Renal cortical epithelial cell (primary cell): ENCODE measurements around the gene ACSBG1. TPM values are rescaled to one million over a fixed set of nuclear protein-coding genes. Genes with fewer than 3 reads are reported as not detected.

Experiments used
- DNase-seq: peaks from one replicate; pipeline ENCODE4 v3.0.0-alpha.2; 2011; ENCODE audit warnings: low read depth
- total RNA-seq: library from RNA; depleted of rRNA; stranded (reverse); fragments of >200 nt; gene quantifications from 2 replicates; pipeline ENCODE4 v1.2.3, GENCODE V29; 2014

The ACSBG1 gene
- total RNA-seq, 1 donor from 2014 or later, result 0.20 TPM

DNA sequence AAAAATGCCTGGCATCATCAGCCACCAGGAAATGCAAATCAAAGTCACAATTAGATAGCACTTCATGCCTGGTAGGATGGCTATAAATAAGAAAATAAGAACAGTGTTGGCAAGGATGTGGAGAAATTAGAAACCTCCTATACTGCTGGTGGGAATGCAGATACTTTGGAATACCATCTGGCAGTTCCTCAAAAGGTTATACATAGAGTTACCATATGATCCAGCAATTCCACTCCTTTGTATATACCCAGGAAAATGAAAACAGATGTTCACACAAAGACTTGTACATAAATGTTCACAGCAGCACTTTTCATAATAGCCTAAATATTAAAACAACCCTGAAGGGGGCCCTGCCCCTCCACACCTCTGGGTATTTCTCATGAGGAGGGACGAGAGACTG, 13.7 kb downstream of the ACSBG1 start:
- no peak for DNase-seq

DNA sequence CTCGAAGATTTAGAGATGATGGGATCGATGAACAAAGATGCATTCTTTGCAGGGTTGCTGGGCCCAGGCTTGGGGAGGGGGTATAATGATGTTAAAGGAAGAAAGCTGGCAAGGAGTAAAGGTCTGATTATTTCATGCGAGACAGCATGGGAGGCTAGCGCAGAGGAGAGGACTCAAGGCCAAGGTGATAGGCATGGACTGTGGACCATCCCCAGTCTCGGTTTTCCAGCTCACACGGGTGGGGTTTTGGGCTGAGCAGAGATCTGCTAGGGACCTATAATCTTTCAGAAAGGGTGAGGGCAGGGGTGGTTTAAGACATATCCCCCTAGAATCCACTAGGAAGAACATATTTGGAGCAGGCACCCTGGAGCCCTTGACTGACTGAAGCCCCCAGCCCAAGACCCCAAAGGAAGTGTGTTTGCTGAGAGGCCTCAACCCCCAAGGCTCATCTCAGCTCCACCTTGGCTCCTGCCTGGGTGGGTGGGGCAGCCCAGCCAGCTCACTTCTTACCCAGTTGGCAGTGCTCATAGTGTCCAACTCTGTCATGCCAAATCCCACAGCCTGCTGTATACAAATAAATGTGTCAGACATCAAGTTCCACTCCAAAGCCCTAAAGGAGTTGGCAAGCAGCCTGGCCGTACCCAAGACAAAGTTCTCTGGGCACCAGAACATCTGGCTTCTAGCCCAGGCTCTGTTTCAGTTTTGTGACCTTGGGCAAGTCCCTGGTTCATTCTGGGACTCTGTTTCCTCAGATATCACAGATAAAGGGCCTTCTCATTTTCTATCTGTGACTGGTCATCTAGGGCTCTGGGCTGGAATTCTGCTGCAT, 17.9 kb downstream of the ACSBG1 start:
- DNase-seq, result peak; percentile 91

DNA sequence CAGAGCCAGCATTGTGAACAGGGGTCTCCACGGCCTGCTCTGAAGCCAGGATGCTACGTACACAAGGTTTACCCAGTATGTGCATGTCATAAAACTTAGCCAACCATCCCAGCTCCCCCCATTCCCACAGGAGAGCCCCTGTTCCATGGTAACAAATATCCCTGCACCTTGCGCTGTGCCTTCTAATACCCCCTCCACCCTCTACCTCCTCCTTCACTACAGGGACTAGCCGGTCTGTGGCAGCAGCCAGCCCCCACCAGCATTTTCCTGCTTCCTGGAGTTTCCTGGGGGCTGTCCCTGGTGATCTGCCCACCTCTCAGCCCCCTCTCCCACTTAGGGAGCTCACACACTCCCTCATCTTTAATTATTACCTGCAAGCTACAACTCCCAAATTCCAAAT, 20.4 kb downstream of the ACSBG1 start:
- no peak for DNase-seq

DNA sequence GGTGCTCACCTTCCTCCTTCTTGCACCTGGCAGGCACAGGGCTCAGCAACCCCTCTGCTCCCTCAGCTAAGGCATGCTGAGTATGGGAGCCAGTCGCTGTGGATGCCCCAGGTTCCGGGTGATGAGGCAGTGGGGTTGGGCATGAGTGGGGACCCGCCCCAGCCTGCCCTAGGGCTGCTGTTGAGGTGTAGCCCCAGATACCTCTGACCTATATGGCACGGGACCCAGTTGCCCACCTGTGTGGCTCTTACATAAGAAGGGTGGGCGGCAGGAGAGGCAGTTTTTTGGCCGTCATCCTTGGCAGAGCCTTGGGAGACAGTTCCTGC, 21.0 kb downstream of the ACSBG1 start:
- no peak for DNase-seq

DNA sequence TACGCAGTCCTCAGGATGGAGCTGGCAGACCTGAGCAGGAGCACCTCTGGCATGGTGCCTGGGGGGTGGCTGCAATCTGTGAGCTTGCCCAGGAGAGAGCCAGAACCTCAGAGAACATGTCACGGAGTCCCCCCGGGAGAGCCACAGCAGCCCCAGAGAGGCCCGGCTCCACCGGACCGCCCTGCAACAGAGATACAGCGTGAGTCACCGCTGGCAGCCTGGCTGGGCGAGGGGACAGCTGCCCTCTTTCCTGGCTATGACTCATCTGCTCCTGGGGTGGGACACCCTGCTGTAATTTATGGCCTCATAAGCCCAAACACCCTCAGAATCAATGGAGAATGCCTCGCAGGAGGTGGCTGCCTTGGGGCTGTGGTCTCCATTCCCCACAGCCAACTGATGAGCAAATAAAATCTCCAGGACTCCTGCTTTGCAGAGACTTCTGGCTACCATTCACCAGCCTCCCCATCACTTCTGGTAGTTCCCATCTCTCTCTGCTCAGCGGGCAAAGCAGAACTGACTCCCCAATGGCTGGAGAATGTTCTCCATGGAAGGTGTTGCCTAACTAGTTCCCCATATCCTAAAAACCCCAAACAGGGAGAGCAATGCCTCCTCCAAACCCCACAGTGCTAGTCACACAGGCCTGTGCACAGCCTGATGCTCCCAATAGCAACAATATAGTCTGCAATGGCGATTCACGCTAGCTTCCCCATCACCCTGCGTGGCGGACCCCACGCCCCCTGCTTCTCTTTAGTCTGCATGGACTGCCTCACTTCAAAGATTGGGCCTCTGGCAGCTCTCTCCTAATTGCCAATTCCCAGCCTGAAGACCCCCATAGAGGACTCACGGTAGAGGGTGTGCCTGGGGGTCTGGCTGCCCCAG, 21.6 kb downstream of the ACSBG1 start:
- DNase-seq, result peak; percentile 66

DNA sequence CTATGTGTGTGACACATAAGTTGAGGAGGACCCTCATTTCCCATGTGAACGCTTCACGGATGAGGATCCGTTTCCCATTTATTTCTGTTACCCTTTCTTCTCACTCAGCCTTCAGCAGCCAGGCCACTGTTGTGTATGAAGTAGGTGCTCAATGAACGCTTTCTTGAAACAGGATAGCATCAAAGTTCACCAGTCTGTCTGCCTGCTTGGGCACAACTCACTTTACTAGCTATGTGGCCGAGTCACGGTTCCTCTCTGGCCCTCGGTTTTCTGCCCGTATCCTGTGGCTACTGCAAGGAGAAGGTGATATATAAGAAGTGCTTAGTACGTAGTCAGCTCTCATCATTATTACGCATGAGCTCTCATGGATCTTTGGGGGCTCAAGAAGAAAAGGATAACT, 22.4 kb downstream of the ACSBG1 start:
- no peak for DNase-seq

DNA sequence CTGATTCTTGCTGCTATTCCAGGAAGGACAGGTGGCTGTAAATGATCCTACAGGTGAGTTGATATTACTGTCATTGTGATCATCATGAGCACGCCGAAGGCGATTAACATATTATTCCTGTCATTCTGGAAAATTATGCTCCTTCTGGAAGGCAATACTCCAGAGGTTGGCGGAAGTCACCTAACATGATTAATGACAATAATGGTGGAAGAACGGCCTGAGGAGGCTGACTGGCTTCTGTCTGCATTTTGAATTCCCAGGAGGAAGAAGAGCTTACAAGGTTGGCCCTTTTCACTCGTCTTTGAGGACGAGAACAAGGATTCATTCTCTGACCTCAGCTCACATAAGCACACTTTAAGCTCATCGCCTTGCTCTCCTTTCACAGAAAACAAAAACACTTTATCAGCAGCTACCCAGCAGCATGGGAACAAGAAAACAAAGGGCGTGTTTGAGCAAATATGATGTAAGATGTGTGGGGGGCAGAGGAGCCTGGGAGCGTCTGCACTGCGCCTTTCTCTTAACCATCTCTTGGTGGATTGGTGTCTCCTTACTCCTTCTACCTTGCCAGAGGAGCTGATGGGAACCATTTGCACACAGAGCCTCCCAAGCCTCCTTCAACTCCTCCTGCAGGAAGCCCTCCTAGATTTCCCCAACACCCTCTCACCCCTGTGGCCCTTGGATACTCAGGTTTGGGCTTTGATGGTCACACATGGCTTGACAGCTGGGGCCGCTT, 23.0 kb downstream of the ACSBG1 start:
- DNase-seq, result no peak

DNA sequence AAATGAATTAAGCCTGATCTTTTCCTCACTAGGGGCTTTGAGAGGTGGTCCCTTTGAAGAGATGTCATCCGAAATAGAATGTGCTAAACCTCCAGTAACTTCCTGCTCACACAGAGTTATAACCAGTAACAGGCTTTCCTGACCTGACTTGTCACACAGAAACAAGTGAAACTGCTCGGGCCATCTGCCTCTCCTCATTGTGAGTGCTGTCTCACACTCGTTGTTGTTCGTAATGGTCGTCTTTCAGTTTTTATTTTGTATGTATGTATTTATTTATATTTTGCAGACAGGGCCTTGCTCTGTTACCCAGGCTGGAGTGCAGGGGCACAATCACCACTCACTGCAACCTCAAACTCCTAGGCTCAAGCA, 24.0 kb downstream of the ACSBG1 start:
- DNase-seq, result no peak

DNA sequence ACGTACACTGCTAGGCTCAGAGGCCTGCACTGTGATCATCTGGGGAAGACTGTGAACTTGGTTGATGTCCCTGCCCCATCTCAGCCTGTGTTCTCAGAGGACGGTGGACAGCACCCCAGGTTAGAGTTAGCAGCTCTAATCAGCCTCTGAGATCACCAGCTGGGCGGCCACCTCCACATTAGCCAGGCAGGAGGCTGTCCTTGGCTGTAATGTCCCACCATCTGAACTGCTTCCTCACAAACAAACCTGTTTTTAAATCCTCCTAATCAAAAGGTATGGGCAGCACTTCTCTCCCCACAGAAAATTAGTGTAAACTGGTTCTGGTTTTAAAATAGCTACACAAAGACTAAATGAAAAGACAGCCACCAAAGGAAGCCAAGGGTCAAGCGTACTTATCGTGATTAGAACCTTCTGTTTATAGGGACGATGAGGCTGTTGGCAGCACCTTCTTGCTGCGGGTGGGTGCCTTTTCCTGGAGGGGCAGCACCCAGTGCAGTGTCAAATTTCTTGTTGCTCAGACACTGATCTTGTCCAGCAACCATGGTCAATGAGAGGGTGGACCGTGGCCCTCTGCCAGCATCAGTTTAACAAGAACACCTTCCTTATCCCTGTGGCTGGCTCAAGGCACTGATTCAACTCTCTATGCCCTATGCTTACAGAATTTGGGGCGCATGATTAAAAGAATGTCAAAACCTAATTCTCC, 24.6 kb downstream of the ACSBG1 start:
- DNase-seq, result peak; percentile 15

DNA sequence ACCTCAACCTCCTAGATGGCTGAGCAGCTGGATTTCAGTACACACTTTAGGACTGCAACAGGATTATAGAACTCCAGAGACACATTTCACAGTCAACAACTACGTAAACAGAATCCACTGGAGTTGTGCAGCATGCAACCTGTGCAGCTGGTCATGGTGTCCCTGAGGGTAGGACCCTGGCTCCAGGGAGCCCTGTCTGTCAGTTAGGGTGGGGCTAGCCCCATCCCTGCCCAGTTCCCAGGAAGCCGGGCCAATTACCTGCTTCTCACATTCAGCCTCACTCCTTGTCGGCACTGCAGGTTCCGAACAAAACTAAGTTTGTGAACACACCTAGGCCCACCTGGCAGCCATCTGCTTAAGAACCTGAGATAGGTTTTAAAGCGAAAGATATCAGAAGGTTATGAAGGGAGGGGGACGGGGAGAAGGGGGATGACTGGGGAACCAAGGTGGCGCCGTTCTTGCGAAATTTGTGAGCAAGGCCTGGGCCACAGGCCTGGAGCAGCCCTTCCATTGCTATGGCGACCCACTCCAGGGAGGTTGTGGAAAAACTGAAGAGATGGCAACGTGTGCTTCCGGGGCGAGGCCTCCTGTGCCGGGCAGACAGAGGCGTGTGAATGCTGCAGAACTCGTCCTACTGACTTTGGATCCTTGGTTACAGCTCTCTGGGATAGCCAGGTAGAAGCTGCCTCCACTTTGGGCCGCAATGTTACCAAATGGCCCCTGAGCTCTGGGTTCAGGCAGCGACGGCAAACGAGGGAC, 25.3 kb downstream of the ACSBG1 start:
- DNase-seq, result no peak

DNA sequence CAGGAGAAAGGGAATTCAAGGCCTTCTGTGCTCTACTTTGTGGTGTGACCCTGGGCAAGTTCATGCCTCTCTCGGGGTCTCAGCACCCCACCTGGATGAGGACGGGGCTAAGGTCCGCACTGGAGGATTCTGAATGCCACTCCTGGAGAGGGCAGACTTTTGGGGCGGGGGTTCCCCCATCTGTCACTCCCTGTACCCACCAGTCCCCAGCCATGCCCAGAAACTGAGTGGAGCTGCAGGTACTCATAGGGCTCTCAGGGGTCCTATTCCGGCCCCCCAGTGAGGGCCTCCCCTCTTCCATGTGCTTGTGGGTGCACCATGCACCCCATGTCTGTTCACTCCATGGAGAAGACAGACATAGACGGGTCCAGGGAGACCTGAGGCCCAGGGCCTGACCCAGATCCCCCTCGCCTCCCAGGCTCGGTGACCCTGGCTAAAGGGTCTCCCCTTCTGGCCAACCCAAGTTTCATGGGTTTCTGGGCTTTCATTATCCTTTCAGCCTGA, 26.0 kb downstream of the ACSBG1 start:
- no peak for DNase-seq

DNA sequence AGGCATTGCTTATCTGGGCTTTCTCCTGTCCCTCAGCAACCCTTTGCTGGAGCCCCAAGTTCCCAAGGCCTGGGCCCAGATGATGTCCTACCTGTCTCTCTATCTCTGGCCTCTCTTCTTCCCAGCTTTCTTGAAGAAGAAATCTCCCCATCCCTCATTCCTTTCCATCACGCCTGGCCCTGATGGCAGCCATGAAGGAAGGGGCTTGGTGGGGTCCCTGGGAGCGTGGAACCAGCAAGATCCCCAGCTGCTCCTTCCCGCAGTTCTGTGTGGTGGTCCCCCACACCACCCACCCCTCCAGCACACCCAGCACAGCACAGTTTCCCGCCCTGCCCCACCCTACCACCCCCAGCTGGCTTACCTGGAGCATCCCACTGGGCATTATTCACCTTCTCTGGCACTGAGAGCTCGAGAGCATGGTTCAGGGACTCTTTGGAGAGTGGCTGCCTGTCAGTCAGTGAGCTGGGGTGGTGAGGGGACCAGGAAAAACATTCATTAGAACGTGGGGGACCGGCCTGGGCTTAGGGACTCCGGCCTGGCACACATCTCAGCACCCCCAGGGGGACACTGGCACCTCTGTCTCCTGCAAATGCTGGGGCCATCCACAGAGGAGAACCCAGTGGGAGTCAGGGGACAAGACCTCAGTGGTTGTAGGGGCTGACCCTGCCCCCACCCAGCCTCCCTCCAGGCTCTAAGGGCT, 26.6 kb downstream of the ACSBG1 start:
- no peak for DNase-seq

DNA sequence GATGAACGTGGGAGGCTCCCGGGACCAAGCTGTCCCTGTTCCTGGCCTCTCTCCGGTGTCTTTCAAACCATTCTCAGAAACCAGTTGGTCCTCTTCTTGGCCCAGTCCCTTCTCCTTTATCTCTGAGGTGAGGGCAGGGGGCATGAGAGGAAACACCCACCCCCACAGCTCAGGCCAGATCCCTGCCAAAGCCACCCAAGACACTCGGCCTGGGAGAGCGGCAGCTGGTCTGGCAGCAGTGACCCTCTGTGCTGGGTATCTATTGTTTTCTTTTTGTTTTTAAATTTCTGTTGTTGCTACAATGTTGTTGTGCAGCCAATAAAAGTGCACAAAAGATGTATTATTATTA, 27.3 kb downstream of the ACSBG1 start:
- DNase-seq, result no peak

DNA sequence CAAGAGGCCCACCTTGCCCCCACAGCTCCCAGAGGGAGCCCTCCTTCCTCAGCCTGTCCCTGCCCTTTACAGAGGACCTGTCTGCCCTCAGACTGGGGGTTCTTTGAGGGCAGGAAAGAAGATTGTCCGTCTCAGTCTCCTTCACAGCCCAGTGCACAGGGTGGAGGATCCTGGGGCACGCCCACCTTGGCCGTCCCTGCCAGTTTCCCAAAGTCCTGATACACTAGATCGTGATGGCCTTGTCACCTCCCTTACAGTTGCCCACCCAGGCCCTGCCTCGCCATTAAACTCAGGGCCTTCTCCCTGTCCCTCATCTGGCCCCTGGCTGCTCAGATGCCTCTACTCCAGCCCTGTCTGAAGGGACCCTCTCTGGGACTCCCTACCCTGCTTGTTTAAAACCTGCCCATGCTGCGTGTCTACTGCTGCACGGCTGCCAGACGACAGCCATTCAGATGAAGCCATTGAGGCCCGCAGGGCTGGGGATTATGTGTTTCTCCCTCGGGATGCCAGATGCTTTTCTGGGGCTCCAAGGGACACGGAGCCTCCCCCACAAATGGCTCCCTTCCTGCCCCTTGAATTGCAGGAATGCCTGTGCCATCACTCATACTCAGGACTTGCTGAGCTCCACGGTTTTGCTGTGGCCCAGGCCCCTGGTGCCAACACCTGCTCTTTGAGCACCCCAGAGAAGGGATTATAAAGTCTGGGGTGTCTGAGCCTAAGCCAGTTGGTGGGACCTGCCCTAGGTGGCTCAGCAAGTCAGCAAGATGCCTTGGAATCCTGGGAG, 27.8 kb downstream of the ACSBG1 start:
- DNase-seq, result no peak

DNA sequence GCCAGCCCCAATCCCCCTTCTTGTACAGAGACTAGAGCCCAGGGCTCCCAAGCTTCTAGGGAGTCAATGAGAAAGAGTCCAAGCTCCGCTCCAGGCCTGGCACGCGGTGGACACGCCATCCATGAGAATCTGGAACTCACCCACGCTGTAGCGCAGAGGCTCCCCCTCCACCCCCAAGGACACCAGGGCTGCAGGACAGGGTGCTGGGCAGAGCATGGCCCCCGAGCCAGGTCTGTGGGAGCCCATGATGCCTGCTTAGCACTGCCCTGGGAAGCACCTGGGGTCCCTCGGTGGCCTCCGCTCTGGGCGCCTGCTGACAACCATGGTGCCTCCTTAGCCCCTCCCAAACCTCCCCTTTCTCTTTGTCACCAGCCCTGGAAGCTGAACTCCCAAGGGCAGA, 28.5 kb downstream of the ACSBG1 start:
- no peak for DNase-seq

DNA sequence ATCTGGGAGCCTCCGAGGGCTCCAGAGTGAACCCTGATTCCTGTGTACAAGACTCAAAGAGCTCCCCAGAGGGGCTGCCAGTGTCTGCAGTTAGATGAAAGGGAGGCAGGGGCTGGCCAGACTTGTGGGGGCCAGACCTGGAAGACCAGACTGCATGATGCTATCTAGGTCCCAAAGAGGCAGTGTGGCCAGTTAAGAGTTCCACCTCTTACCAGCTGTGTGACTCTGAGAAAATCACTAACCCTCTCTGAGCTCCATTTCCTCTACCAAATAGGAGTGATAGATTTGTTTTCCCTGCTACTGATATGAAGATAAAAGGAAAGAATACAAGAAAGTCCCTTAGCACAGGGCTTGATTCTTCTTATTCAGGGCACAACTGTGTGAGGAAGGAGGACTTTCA, 29.0 kb downstream of the ACSBG1 start:
- DNase-seq, result no peak

DNA sequence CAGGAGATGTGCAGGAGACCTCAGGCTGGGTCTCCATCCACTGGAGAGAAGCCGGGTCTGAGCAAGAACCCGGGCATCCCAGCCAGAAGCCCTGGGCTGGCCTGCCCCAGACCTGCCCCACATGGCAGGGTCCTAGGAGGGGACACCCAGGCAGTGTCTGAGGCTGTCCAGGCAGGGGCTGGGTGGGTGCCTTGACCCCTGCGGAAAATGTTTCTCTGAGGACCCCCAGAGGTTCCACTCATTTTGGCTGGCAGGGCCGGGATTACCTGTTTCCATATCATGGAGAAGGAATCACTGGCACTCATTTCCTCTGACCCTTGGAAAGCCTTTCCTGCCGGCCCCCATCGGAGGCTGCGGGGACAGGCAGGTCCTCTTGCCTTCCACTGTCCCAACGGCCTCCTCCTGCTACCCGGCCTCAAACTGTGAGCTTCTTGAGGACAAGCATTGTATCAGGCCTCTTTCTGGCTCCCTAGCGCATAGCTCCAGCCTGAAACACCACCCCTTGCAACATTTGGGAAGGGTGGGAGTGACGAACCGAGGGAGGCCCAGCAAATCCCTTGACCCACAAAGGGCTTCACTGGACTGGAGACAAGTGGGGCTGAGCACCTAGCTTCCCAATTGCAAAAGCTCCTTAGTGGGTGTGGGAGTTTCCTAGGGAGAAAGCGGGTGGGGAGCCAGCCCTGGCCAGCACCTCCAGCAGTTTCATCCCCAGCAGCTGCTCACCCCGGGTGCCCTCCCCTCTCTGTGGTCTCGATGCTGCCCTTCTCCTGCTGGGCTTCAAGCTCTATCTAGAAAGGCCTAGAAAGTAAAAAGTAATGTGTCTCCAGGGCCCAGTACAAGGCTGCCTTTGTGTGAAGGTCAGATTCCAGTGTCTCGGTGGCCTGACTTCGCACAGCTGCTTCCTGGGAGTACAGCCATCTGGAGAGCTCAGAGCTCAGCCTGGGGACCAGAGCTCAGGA, 29.7 kb downstream of the ACSBG1 start:
- no peak for DNase-seq
